ENCODE results near the gene TRIB2. TPM values are rescaled to one million over a fixed set of nuclear protein-coding genes. Genes with fewer than 3 reads are reported as not detected.
A peak's percentile ranks its signal among the peaks of the same experiment; 100 is the strongest.

Gene TRIB2
- total and polyA plus RNA-seq, 2 of the 13 experiments (the other 11 are each of a cell fraction or from before 2014, with no cell fraction given): 1.1 to 2.3 TPM

DNA sequence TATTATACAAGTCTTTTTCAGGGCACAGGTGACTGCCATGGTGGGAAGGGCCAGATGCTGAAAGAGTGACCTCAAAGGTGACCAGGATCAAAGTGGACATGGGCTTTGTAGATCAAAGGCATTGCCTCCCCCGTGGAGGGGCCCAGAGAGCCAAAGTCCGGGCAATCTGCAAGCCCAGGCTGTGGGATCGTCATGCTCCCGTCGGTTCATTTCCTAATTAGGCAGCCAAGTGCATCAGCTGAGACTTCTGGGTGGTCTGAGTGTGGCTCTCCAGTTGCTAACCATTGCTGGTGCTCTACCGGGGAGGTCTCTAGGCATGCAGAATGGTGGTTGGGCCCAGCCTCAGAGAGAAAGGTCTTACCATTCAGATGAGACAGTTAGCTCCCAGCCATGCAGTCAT is 61.6 kb downstream of the TRIB2 start (continued):
- TF ChIP-seq, protein P1, sequence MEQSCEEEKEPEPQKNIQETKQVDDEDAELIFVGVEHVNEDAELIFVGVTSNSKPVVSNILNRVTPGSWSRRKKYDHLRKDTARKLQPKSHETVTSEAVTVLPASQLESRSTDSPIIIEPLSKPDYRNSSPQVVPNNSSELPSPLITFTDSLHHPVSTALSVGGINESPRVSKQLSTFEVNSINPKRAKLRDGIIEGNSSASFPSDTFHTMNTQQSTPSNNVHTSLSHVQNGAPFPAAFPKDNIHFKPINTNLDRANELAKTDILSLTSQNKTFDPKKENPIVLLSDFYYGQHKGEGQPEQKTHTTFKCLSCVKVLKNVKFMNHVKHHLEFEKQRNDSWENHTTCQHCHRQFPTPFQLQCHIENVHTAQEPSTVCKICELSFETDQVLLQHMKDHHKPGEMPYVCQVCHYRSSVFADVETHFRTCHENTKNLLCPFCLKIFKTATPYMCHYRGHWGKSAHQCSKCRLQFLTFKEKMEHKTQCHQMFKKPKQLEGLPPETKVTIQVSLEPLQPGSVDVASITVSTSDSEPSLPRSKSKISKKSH (CRISPR knock-in tag; IDR thresholded peaks at IDR 0.05; ENCODE audit: borderline replicate concordance): peak; percentile 61; the same call in 1 of the 2 replicates
- TF ChIP-seq U2AF1 (optimal IDR thresholded peaks at IDR 0.05; ENCODE audit: low read depth, low read length) (peak; percentile 56), POGZ (CRISPR knock-in tag; IDR thresholded peaks at IDR 0.05) (peak; percentile 96), ZBTB7B (CRISPR knock-in tag; IDR thresholded peaks at IDR 0.05) (peak; percentile 65), MYC (CRISPR knock-in tag; IDR thresholded peaks at IDR 0.05; ENCODE audit: borderline replicate concordance) (peak; percentile 50; the same call in 1 of the 2 replicates), ZNF879 (CRISPR knock-in tag; IDR thresholded peaks at IDR 0.05) (no peak), MEF2D (CRISPR knock-in tag; IDR thresholded peaks at IDR 0.05) (no peak), RORA (CRISPR knock-in tag; IDR thresholded peaks at IDR 0.05) (no peak), THAP11 (CRISPR knock-in tag; IDR thresholded peaks at IDR 0.05) (peak; percentile 34; the same call in 1 of the 2 replicates), XBP1 (CRISPR knock-in tag; IDR thresholded peaks at IDR 0.05) (no peak), KLF16 (CRISPR knock-in tag; IDR thresholded peaks at IDR 0.05) (peak in 1 of 2 experiments; percentile 66; a peak in 1 of 4 replicates), ZNF382 (CRISPR knock-in tag; IDR thresholded peaks at IDR 0.05; ENCODE audit: borderline replicate concordance) (no peak), NR2F2 (IDR thresholded peaks at IDR 0.05; ENCODE audit: borderline replicate concordance, low read depth) (peak; percentile 98), SRF (IDR thresholded peaks at IDR 0.05; ENCODE audit: low read depth, low read length) (peak; percentile 95), HOXA3 (CRISPR knock-in tag; IDR thresholded peaks at IDR 0.05) (0 out of 2 replicates have a peak, but pooled peaks have one; percentile 26), FOXO1 (CRISPR knock-in tag; IDR thresholded peaks at IDR 0.05) (peak; percentile 70; the same call in 1 of the 2 replicates), POLR2AphosphoS5 (IDR thresholded peaks at IDR 0.05; ENCODE audit: low read depth, low read length) (no peak)
- TF ChIP-seq, protein P2, sequence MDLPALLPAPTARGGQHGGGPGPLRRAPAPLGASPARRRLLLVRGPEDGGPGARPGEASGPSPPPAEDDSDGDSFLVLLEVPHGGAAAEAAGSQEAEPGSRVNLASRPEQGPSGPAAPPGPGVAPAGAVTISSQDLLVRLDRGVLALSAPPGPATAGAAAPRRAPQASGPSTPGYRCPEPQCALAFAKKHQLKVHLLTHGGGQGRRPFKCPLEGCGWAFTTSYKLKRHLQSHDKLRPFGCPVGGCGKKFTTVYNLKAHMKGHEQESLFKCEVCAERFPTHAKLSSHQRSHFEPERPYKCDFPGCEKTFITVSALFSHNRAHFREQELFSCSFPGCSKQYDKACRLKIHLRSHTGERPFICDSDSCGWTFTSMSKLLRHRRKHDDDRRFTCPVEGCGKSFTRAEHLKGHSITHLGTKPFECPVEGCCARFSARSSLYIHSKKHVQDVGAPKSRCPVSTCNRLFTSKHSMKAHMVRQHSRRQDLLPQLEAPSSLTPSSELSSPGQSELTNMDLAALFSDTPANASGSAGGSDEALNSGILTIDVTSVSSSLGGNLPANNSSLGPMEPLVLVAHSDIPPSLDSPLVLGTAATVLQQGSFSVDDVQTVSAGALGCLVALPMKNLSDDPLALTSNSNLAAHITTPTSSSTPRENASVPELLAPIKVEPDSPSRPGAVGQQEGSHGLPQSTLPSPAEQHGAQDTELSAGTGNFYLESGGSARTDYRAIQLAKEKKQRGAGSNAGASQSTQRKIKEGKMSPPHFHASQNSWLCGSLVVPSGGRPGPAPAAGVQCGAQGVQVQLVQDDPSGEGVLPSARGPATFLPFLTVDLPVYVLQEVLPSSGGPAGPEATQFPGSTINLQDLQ (CRISPR knock-in tag; IDR thresholded peaks at IDR 0.05): no peak
- TF ChIP-seq, protein P3, sequence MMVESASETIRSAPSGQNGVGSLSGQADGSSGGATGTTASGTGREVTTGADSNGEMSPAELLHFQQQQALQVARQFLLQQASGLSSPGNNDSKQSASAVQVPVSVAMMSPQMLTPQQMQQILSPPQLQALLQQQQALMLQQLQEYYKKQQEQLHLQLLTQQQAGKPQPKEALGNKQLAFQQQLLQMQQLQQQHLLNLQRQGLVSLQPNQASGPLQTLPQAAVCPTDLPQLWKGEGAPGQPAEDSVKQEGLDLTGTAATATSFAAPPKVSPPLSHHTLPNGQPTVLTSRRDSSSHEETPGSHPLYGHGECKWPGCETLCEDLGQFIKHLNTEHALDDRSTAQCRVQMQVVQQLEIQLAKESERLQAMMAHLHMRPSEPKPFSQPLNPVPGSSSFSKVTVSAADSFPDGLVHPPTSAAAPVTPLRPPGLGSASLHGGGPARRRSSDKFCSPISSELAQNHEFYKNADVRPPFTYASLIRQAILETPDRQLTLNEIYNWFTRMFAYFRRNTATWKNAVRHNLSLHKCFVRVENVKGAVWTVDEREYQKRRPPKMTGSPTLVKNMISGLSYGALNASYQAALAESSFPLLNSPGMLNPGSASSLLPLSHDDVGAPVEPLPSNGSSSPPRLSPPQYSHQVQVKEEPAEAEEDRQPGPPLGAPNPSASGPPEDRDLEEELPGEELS (CRISPR knock-in tag; IDR thresholded peaks at IDR 0.05): peak; percentile 47; the same call in 1 of the 2 replicates
- TF ChIP-seq, protein P4, sequence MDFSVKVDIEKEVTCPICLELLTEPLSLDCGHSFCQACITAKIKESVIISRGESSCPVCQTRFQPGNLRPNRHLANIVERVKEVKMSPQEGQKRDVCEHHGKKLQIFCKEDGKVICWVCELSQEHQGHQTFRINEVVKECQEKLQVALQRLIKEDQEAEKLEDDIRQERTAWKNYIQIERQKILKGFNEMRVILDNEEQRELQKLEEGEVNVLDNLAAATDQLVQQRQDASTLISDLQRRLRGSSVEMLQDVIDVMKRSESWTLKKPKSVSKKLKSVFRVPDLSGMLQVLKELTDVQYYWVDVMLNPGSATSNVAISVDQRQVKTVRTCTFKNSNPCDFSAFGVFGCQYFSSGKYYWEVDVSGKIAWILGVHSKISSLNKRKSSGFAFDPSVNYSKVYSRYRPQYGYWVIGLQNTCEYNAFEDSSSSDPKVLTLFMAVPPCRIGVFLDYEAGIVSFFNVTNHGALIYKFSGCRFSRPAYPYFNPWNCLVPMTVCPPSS (IDR thresholded peaks at IDR 0.05): no peak
- TF ChIP-seq, protein P5, sequence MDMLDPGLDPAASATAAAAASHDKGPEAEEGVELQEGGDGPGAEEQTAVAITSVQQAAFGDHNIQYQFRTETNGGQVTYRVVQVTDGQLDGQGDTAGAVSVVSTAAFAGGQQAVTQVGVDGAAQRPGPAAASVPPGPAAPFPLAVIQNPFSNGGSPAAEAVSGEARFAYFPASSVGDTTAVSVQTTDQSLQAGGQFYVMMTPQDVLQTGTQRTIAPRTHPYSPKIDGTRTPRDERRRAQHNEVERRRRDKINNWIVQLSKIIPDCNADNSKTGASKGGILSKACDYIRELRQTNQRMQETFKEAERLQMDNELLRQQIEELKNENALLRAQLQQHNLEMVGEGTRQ (IDR thresholded peaks at IDR 0.05; ENCODE audit: low read depth, low read length): no peak
- TF ChIP-seq, protein P5 (CRISPR knock-in tag; IDR thresholded peaks at IDR 0.05; ENCODE audit: borderline replicate concordance): peak; percentile 79; the same call in 1 of the 2 replicates
